IMR-90 (cell line): ENCODE results near the gene KCNMB2. TPM values are rescaled to one million over a fixed set of nuclear protein-coding genes. Genes with fewer than 3 reads are reported as not detected.

Experiments
- ATAC-seq: fragments of 200-7000 bp; cut with Tn5 transposase; 2 replicates; pipeline ENCODE4 v1.9.1; 2020; ENCODE audit warnings: low read depth, mild to moderate bottlenecking, moderate library complexity
- BruUV-seq: library from RNA; stranded (reverse); fragments of 400-500 nt; replicated peaks from 2 replicates; lab custom pipeline; 2021; lab: Mats Ljungman, UMichigan
- CTCF ChIA-PET: fragments of 300-600 bp; formaldehyde crosslinking; extraction: SDS; loops from one replicate; lab custom pipeline; 2021; ENCODE audit warnings: antibody characterized with exemption; lab: Yijun Ruan, JAX
- POLR2A ChIA-PET: fragments of 300-600 bp; sonication (Branson Sonifier 250); formaldehyde crosslinking; loops from one replicate; lab custom pipeline; 2022; ENCODE audit warnings: antibody characterized with exemption; ENCODE audit not compliant: unreplicated experiment; lab: Charles Lee
- DNase-seq: peaks from one replicate; pipeline ENCODE4 v3.0.0; 2013
- H2AFZ ChIP-seq: replicated peaks from 2 replicates; pipeline ENCODE3; 2013; ENCODE audit warnings: low read length, mild to moderate bottlenecking; ENCODE audit not compliant: poor library complexity
- H2AK5ac ChIP-seq: 2 replicates; pipeline ENCODE4 v1.6.1; 2013; ENCODE audit warnings: low read depth, low read length, inconsistent platforms
- H2AK9ac ChIP-seq: replicated peaks from 2 replicates; pipeline ENCODE3; 2013; ENCODE audit warnings: mild to moderate bottlenecking, low read depth, low read length, moderate library complexity; ENCODE audit not compliant: poor library complexity
- H2BK120ac ChIP-seq: 2 replicates; pipeline ENCODE4 v1.6.1; 2013; ENCODE audit warnings: low read depth, low read length, inconsistent platforms
- H2BK15ac ChIP-seq: 3 replicates; pipeline ENCODE4 v1.6.1; 2013; ENCODE audit warnings: low read depth, low read length, inconsistent platforms
- H2BK20ac ChIP-seq: 2 replicates; pipeline ENCODE4 v1.6.1; 2013; ENCODE audit warnings: low read depth, mild to moderate bottlenecking, inconsistent platforms, low read length, moderate library complexity
- H2BK5ac ChIP-seq: 2 replicates; pipeline ENCODE4 v1.6.1; 2013; ENCODE audit warnings: mild to moderate bottlenecking, low read depth, low read length, inconsistent platforms; ENCODE audit not compliant: poor library complexity, severe bottlenecking
- H3K14ac ChIP-seq: replicated peaks from 2 replicates; pipeline ENCODE4 v1.6.1; 2013; ENCODE audit warnings: low read depth, low read length, inconsistent platforms
- H3K18ac ChIP-seq: 2 replicates; pipeline ENCODE4 v1.6.1; 2013; ENCODE audit warnings: low read depth, low read length, control low read depth
- H3K23ac ChIP-seq: 2 replicates; pipeline ENCODE4 v1.6.1; 2013; ENCODE audit warnings: low read depth, low read length, inconsistent platforms
- H3K27ac ChIP-seq: 2 replicates; pipeline ENCODE4 v1.5.1; 2013; ENCODE audit warnings: mild to moderate bottlenecking, control low read depth, low read length; ENCODE audit not compliant: insufficient read depth
- H3K27me3 ChIP-seq: 2 replicates; pipeline ENCODE4 v1.6.1; 2013; ENCODE audit warnings: low read length; ENCODE audit not compliant: control insufficient read depth, insufficient read depth
- H3K36me3 ChIP-seq: 2 replicates; pipeline ENCODE4 v1.6.1; 2013; ENCODE audit warnings: low read length, mixed read lengths; ENCODE audit not compliant: control insufficient read depth, insufficient read depth
- H3K4ac ChIP-seq: 2 replicates; pipeline ENCODE4 v1.6.1; 2013; ENCODE audit warnings: low read depth, low read length, inconsistent platforms
- H3K4me1 ChIP-seq: 2 replicates; pipeline ENCODE4 v1.6.1; 2013; ENCODE audit warnings: low read length, mixed read lengths; ENCODE audit not compliant: control insufficient read depth, insufficient read depth
- H3K4me2 ChIP-seq: 2 replicates; pipeline ENCODE4 v1.6.1; 2013; ENCODE audit warnings: low read depth, mild to moderate bottlenecking, control low read depth, low read length, moderate library complexity
- H3K4me3 ChIP-seq: 2 replicates; pipeline ENCODE4 v1.5.1; 2013; ENCODE audit warnings: low read depth, mild to moderate bottlenecking, control low read depth, low read length, moderate library complexity; ENCODE audit not compliant: insufficient read depth
- H3K56ac ChIP-seq: 2 replicates; pipeline ENCODE4 v1.6.1; 2013; ENCODE audit warnings: low read length, inconsistent platforms; ENCODE audit not compliant: insufficient read depth; ENCODE audit errors: extremely low read depth
- H3K79me1 ChIP-seq, 2 experiments: 2 replicates each; pipeline ENCODE4 v1.6.1; 2013; ENCODE audit warnings: low read length in 2 of 2, inconsistent platforms in 1 of 2, low read depth in 1 of 2
- H3K9ac ChIP-seq: 2 replicates; pipeline ENCODE4 v1.6.1; 2013; ENCODE audit warnings: low read depth, low read length, control low read depth
- H3K9me1 ChIP-seq: 2 replicates; pipeline ENCODE4 v1.6.1; 2013; ENCODE audit warnings: low read length, inconsistent platforms; ENCODE audit not compliant: insufficient read depth
- H3K9me3 ChIP-seq: 2 replicates; pipeline ENCODE4 v1.6.1; 2013; ENCODE audit warnings: low read length; ENCODE audit not compliant: control insufficient read depth, insufficient read depth
- H4K20me1 ChIP-seq: 2 replicates; pipeline ENCODE4 v1.6.1; 2013; ENCODE audit warnings: low read length, inconsistent platforms; ENCODE audit not compliant: insufficient read depth
- H4K5ac ChIP-seq: 2 replicates; pipeline ENCODE4 v1.6.1; 2013; ENCODE audit warnings: mild to moderate bottlenecking, low read depth, low read length, control low read depth
- H4K8ac ChIP-seq, 2 experiments: 2 replicates each; pipeline ENCODE4 v1.6.1; 2013; ENCODE audit warnings: low read depth in 2 of 2, low read length in 2 of 2, control low read depth in 1 of 2, inconsistent platforms in 1 of 2
- H4K91ac ChIP-seq: 2 replicates; pipeline ENCODE4 v1.6.1; 2013; ENCODE audit warnings: low read depth, low read length, inconsistent platforms; ENCODE audit not compliant: insufficient read depth
- CEBPB ChIP-seq: IDR thresholded peaks from 2 replicates; pipeline ENCODE4 v1.6.1; 2012; ENCODE audit warnings: low read depth, low read length, improper control_type of control experiment
- CTCF ChIP-seq: conservative IDR thresholded peaks from 2 replicates; pipeline ENCODE4 v1.5.1; 2012; ENCODE audit warnings: mild to moderate bottlenecking, low read depth, low read length, improper control_type of control experiment
- ELK1 ChIP-seq: fragments of 150-350 bp; IDR thresholded peaks from 2 replicates; pipeline ENCODE4 v1.6.1; 2016; ENCODE audit warnings: low read depth, mild to moderate bottlenecking, low read length, moderate library complexity, borderline replicate concordance
- FOS ChIP-seq: fragments of 150-350 bp; IDR thresholded peaks from 2 replicates; pipeline ENCODE4 v1.6.1; 2016; ENCODE audit warnings: low read depth, low read length
- MAZ ChIP-seq: IDR thresholded peaks from 2 replicates; pipeline ENCODE4 v1.6.1; 2012; ENCODE audit warnings: low read depth, mild to moderate bottlenecking, low read length, improper control_type of control experiment, moderate library complexity, borderline replicate concordance
- MXI1 ChIP-seq: IDR thresholded peaks from 2 replicates; pipeline ENCODE4 v1.6.1; 2012; ENCODE audit warnings: low read depth, mild to moderate bottlenecking, low read length, moderate library complexity, borderline replicate concordance
- NFE2L2 ChIP-seq: fragments of 150-350 bp; IDR thresholded peaks from 2 replicates; pipeline ENCODE4 v1.6.1; 2016; ENCODE audit warnings: low read depth, mild to moderate bottlenecking, low read length
- POLR2A ChIP-seq: IDR thresholded peaks from 2 replicates; pipeline ENCODE4 v1.6.1; 2012; ENCODE audit warnings: mild to moderate bottlenecking, low read depth, low read length
- RCOR1 ChIP-seq: IDR thresholded peaks from 2 replicates; pipeline ENCODE4 v1.6.1; 2012; ENCODE audit warnings: mild to moderate bottlenecking, low read length, improper control_type of control experiment; ENCODE audit not compliant: insufficient replicate concordance
- RFX5 ChIP-seq: IDR thresholded peaks from 2 replicates; pipeline ENCODE4 v1.8.0; 2012; ENCODE audit warnings: low read depth, mild to moderate bottlenecking, low read length, moderate library complexity
- SMC3 ChIP-seq: fragments of 150-350 bp; IDR thresholded peaks from 2 replicates; pipeline ENCODE4 v1.6.1; 2016; ENCODE audit warnings: low read depth, mild to moderate bottlenecking, antibody characterized with exemption, low read length, moderate library complexity
- WGBS, 2 experiments: methylation state at CpG; one replicate each; pipeline versions ENCODE4 v1.1.5 to v1.1.7; 2013; ENCODE audit warnings: missing lambda C conversion rate in 2 of 2; ENCODE audit not compliant: insufficient read length in 1 of 2; ENCODE audit errors: extremely low coverage in 2 of 2; 5-methylcytosine and 5-hydroxymethylcytosine counted together
- dilution Hi-C: fragments of 300-500 bp; cut with HindIII; formaldehyde crosslinking; loops from one replicate; pipeline ENCODE4 v1.14.3; 2018; ENCODE audit warnings: low sequenced_read_pairs; ENCODE audit not compliant: unreplicated experiment
- in situ Hi-C: fragments of 300-500 bp; cut with MboI; formaldehyde crosslinking; loops from 3 replicates; pipeline ENCODE4 v1.14.3; 2019; ENCODE audit warnings: low sequenced_read_pairs, inconsistent platforms, mixed read lengths
- intact Hi-C: fragments of 100-400 bp; cut with micrococcal nuclease; formaldehyde crosslinking; loops from 2 replicates; pipeline ENCODE4 v1.10.0; 2022
- polyA plus RNA-seq, 3 experiments: library from polyadenylated mRNA; depleted of rRNA; stranded (reverse); fragments of >200 nt; gene quantifications; 2 replicates each; pipeline ENCODE4 v1.2.3, GENCODE V29; 2012; ENCODE audit warnings: low replicate concordance in 1 of 3
- total RNA-seq: library from RNA; depleted of rRNA; stranded (reverse); fragments of >200 nt; gene quantifications from 2 replicates; pipeline ENCODE4 v1.2.3, GENCODE V29; 2012

The KCNMB2 gene
- total and polyA plus RNA-seq, 2 of the 4 experiments (the other 2 are of a cell fraction), result not detected

GRCh38 chr3:178625053-178625600, 88.9 kb downstream of the KCNMB2 start:
- no peak overlapping the region for H2BK120ac ChIP-seq
- no peak overlapping the region for H3K18ac ChIP-seq
- ATAC-seq, result no peak

More at GRCh38 chr3:178625053-178625600, 88.9 kb downstream of the KCNMB2 start:
- Histone ChIP-seq H4K8ac (no peak overlapping the region), H3K4me1 (no peaks in the 10 kb centered on the region), H2AK5ac (no peak overlapping the region), H4K5ac (no peak overlapping the region), H3K9me3 (no peaks in the 10 kb centered on the region), H2AK9ac (no peak overlapping the region), H3K36me3 (no peaks in the 10 kb centered on the region), H3K14ac (no peak overlapping the region), H4K91ac (no peak overlapping the region), H3K27me3 (no peaks in the 10 kb centered on the region), H4K20me1 (no peaks in the 10 kb centered on the region), H2BK5ac (no peak overlapping the region), H3K9me1 (no peaks in the 10 kb centered on the region), H3K4me2 (no peak overlapping the region), H2BK20ac (no peak overlapping the region), H3K79me1 (no peaks in the 10 kb centered on the region), H3K23ac (no peak overlapping the region), H3K4ac (no peak overlapping the region), H3K9ac (no peak overlapping the region), H3K56ac (no peak overlapping the region), H2AFZ (no peak overlapping the region), H3K4me3 (no peak overlapping the region), H2BK15ac (no peak overlapping the region), H3K27ac (no peak overlapping the region)
- no peak for DNase-seq
- dilution Hi-C loops, result no loop called here
- intact Hi-C loops, result no loop called here
- CTCF ChIA-PET, result no interaction called here
- TF ChIP-seq SMC3 (no peak), CTCF (no peak), MXI1 (no peak), MAZ (no peak), NFE2L2 (no peak), FOS (no peak), POLR2A (no peak), RCOR1 (no peak), ELK1 (no peak), RFX5 (no peak), CEBPB (no peak)
- in situ Hi-C loops, result no loop called here
- no TSS peak for BruUV-seq
- WGBS, 2 experiments, result 80% methylated on average over 1 of the region's 7 CpGs; no CpG with 5 or more reads in 1 of the 2 experiments
- POLR2A ChIA-PET, result no interaction called here
